Body of pancreas (tissue), 4 donors: Measurements from ENCODE around the gene MYLK.

ENCODE experiments used
- CTCF ChIP-seq, 7 experiments: fragments of 450-650 bp in 4 of 7; fragments of 200-600 bp in 3 of 7; sonication (generic) in 3 of 7; IDR thresholded peaks; one replicate each; pipeline ENCODE4 v1.5.1; 2016 to 2019; ENCODE audit warnings: antibody characterized with exemption in 7 of 7
- POLR2A ChIP-seq, 3 donors: fragments of 450-650 bp; IDR thresholded peaks; one replicate each; pipeline ENCODE4 v1.6.1; 2016; ENCODE audit warnings: antibody characterized with exemption in 3 of 3, mild to moderate bottlenecking in 2 of 3

- TF ChIP-seq CTCF (IDR thresholded peaks at IDR 0.05) (no peak), POLR2A (IDR thresholded peaks at IDR 0.05) (no peak)
Observed at GRCh38 chr3:123741041-123741511, 143.1 kb downstream of the MYLK start.
